GM18520 (cell line): ENCODE data around the gene CD81.

Source experiments
- ATAC-seq: cut with Tn5 transposase; IDR thresholded peaks from one replicate; pipeline ENCODE4 v1.9.1; 2021; ENCODE audit not compliant: unreplicated experiment

Gene CD81

DNA sequence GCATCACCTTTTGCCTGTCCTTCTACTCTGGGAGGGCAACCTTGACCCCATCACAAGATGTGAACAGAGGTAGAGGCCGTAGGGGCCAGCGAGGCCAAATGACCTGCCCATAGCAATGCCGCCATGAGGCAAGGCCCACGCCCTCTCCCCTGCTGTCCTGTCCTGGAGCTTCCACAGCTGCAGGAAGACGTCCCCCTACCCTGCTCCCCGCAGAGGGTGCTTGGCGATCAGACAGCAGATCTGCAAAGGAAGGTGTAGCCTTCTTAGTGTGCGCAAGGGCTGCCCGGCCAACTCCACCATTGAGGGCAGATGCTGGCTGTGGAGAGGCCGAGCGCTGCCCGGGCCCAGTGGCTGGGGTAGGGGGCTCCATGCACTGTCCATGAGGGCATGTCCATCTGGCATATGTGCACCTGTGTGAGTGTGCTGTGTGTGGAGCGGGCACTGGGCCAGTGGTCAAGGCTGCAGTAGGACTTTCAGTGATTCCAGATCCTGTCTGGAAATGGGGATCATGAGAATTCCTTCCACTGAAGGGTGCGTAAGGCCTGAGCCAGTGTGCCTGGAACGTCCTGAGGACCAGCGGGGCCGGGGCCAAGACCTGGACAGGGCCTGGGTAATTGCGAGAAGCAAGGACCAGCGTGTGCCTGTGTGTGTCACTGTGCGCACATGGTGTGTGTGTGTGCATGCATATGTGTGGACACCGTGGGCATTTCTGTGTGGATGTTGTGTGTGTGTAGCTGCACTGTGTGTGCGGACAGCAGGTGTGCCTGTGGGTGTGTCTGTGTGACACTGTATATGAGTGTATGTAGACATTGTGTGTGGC, 56.2 kb downstream of the CD81 start:
- ATAC-seq: no peak

DNA sequence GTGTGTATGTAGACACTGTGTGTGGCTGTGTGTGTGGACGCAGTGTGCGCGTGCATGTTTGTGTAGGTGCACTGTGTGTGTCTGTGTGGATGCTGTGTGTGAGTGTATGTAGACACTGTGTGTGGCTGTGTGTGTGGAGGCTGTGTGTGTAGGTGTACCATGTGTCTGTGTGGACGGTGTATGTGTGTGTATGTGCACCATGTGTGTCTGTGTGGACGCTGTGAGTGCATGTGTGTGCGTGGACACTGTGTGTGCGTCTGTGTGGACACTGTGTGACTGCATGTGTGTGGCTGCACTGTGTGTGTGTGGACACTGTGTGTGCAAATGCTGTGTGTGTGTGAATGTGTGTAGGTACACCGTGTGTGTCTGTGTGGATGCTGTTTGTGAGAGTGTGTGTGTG, 56.9 kb downstream of the CD81 start:
- ATAC-seq: no peak

DNA sequence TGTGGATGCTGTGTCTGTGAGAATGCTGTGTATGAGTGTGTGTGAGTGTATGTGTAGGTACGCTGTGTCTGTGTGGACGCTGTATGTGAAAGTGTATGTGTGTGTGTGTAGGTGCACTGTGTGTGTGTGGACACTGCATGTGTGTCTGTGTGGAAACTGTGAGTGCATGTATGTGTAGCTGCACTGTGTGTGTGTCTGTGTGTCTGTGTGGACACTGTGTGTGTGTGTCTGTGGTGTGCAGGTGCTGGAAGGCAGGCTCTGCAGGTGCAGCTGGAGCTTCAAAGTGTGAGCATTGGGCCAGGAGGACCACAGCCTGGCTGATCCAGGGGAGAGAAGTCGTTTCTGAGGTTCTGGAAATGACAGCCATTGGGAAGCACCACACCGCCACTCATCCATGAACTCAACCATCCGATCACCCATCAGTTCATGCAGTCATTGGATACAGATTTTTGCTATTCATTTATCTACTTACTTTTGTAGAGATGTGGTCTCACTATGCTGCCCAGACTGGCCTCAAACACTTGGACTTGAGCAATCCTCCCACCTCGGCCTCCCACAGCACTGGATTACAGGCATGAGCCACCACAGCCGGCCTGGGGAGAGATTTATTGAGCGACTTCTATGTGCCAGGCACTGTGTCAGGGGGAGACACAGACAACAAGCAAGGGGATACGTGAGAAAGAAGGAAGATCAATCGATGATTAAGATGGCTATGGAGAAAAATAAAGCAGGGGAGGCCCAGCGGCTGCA, 57.6 kb downstream of the CD81 start:
- ATAC-seq: no peak

DNA sequence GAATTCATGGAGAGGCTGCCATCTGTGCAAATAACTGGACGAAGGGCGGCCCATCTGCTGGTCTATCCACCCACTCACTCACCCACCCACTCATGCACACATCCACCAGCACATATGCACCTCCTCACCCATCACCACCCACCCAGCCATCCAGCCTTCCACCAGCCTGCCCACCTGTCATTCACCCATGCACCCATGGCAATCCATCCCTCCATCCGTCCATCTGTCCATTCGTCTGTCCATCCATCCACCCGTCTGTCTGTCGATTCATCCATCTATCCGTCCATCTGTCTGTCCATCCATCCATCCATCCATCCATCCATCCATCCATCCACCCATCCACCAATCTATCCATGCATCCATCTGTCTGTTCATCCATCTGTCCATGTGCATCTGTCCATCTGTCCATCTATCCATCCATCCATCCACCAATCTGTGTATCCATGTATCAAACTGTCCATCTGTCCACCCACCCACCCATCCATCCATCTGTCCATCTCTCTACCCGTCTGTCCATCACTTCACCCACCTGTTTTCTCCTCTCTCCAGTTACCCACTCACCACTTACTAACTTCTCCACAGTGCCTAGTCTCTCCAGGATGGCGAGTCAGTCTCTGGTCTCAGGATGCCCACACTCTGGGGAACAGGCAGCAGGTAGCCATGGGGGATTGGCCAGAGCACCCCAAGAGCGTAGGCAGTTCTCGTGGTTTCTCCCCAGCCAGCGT, 58.3 kb downstream of the CD81 start:
- no peak for ATAC-seq

DNA sequence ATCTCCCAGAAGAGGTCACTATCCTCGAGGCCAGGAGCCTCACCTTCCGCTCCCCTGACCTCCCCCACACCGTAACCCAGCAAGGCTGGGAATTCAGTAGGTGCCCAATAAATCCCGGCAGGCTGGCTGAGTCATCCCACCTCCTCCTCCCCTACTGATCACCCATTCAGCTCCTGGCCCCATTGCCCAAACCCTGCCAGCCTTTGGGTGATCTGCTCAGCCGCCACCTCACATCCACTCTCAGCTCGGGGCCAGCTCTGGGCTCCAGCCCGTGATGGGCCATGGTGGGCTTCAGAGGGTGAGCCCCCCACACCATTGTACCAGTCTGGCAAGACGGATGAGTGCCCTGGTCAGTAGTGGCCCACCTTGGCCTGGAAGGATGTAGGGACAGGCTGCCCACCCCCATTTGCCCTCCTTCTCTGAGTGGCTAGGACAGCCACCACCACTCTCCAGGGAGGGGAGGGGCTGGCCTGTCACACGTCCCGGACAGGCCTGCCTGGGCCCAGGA, 59.0 kb downstream of the CD81 start:
- no peak for ATAC-seq

DNA sequence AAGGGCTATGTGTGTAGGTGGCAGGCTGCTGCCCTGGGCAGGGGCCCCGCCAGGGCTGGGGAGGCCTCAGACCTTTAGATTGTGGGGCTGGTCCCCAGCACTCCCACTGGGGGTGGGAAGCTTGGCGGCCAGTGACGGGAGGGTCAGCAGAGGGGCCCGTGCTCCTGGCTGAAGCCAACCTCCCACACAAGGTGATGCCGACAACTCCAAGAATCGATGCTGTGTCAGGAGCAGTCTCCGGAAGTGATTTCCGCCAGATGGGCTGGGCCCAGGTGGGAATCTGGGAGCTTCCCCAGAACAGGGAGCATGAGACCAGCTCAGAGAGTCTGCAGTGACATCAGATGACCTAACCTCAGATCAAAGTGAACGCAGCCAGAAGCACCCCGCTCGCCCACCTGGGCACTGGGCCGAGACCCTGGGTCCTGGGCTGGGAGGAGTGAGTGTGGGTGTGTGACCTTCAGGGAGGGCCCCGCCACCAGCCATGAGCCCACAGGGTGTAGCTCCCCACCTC, 59.5 kb downstream of the CD81 start:
- ATAC-seq: no peak

DNA sequence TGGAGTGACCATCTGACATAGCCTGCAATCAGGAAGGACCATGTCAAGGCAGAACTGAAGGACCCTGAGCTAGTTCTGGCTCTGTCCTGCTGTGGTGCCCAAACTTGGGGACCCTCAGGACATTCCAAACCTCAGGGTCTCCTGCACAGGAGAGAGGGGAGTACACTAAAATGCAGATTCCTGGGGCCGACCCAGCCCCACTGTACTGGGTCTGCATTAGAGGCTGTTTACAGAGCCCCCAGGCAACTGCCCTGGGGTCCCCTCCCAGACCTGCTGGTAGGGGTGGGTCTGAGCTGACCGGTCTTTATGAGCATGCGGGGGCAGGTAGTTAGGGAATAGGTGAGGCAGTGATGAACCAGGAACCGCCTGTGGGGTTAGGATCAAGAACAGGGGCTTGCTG, 60.4 kb downstream of the CD81 start:
- ATAC-seq: no peak

DNA sequence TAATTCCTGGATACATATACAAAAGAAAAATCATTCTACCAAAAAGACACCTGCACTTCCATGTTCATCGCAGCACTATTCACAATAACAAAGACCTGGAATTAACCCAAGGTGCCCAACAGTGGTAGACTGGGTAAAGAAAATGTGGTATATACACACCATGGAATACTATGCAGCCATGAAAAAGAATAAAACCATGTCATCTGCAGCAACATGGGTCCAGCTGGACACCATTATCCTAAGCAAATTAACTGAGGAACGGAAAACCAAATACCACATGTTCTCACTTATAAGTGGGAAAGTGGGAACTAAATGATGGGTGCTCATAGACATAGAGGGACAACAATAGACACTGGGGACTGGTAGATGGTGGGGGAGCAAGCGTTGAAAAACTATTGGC, 62.7 kb downstream of the CD81 start:
- ATAC-seq: no peak

DNA sequence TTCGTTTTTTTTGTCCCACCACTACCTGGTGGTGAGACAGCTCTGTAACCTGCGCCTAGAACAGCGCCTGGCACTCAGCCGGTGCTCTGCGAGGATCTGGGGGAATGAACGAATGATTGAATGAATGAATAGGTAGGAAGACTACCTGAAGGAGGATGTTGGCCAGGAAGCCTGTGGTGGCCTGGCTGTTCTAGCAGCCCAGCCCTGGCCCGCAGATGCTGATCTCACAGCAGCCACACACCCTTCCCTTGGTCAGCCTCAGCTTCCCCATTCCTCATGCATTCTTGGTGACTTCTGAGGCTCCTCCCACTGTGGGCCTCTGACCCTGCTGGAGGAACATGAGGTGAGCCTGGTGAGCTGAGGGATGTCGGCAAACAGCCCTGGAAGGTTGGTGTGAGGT, 63.5 kb downstream of the CD81 start:
- ATAC-seq: no peak

DNA sequence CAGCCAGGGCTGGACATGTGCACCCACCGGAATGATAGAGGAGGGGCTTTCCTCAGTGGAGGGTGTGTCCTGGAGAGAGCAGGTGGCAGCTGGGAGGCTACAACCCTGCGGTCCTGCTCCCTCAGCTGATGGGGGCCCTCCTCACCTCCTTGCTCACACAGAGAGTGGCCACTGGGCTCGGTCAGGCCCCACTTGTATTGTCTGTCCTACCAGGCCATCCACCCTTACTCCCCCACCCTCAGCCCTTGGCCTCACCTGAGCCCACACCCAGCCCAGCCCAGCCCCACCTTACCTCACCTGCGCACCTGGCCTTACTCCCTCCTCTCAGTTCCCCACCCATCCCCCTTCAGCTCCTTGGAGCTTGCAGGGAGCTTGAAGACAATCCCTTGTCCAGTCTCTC, 64.1 kb downstream of the CD81 start:
- ATAC-seq: no peak

DNA sequence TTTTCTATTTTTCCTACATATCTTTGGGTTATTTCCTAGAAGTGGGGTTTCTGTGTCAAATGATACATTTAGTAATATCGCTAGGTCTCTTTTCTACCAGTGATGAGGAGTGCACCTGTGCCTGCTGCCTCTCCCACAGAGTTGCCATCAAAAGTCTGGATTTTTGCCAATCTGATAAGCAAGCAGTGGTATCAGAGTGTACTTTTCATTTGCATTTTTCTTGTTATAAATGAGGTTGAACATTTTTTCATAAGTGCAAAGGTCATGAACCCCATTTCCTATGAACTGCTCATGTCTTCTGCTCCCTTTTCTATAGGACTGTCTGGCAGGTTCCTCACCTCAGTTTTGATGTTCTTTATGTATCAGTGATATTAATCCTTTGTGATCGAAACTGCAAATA, 65.5 kb downstream of the CD81 start:
- no peak for ATAC-seq

DNA sequence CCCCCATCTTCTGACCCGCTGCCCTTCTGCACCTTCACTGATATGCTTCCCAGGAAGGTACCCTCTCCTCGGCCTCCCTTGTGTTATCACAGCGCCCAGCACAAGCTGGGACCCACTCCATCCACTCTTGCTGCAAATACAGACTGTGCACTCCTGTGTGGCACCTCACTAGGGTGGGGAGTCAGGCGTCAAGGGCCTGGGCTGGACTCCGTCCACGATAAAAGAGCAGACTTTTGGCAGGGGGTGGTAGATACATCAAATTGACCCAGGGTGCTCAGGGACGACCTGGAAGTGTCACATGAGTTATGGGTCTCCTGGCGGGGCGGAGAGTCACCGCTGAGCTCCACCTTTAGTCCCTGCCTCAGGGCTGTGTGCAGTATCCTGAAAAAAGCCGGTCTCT, 66.3 kb downstream of the CD81 start:
- no peak for ATAC-seq

DNA sequence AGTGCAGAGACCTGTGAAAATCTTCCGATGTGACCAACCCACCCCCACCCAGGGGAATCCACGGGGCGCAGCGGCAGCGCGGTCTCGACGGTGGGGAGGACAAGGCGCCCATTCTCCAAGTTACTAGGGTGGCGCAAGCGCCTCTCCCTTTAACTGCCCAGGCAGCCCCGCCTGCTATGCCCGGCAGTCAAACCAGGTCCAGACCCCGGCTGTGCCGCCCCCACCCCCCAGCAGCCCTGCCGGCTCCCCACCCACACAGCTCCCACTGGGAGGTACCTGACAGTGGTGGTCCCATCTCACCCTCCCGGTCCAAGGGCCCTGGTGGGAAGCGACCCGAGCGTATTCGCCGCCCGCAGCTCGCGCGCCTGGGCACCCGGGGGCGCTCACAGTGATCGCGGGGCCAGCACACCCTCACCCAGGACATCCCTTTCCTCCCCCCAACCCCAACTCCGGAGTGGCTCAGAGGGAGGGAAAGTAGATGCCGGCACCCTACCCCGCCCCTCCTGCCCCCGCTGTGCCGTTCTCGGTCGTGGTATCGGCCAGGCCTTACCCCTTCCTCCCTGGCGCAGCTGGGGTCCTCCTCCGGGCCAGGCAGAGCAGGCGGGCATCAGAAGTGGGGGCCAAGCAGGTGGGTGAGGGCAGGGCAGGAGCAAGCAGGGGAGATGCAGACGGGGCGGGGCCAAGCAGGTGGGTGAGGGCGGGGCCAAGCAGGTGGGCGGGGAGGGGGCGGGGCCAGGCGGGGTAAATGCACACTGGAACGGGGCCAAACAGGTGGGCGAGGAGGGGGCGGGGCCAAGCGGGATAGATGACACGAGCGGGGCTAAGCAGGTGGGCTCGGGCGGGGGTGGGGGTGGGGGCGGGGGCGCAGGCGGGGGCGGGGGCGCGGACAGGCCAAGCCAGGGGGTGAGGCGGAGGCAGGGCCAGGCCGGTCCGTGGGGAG, 67.0 kb downstream of the CD81 start, which contains the start of gene TRPM5:
Gene TRPM5 (minus strand): TSS at position 634 of the 940 bp plus-strand sequence. CDS start 21,478 bp downstream, outside the sequence.
- no peak for ATAC-seq

DNA sequence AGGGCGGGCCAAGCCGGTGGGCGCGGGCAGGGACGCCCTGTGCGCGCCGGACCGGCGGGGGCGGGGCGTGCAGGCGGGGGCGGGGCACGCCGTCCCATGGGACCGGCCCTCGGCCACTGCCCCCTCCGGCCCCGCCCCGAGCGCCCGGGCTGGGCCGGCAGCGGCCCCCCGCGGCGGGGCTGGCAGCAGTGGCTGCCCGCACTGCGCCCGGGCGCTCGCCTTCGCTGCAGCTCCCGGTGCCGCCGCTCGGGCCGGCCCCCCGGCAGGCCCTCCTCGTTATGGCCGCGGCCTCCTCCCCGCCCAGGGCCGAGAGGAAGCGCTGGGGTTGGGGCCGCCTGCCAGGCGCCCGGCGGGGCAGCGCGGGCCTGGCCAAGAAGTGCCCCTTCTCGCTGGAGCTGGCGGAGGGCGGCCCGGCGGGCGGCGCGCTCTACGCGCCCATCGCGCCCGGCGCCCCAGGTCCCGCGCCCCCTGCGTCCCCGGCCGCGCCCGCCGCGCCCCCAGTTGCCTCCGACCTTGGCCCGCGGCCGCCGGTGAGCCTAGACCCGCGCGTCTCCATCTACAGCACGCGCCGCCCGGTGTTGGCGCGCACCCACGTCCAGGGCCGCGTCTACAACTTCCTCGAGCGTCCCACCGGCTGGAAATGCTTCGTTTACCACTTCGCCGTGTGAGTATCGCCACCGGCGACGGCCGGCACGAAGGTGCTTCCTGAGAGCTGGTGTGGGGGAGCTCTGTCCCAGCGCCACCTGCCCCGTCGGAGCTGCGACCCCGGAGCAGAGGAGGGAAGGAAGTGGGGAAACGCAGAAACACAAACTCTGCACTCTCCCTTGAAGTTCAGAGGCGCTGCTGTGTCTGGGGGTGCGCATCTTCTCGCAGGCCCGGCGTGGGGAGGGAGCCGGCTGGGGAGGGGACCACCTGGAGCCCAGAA, 68.0 kb downstream of the CD81 start, which contains the start of gene KCNQ1:
Gene KCNQ1 (plus strand): TSS at position 188 of the 925 bp plus-strand sequence. CDS start 91 bp downstream, at position 279.
- no peak for ATAC-seq

DNA sequence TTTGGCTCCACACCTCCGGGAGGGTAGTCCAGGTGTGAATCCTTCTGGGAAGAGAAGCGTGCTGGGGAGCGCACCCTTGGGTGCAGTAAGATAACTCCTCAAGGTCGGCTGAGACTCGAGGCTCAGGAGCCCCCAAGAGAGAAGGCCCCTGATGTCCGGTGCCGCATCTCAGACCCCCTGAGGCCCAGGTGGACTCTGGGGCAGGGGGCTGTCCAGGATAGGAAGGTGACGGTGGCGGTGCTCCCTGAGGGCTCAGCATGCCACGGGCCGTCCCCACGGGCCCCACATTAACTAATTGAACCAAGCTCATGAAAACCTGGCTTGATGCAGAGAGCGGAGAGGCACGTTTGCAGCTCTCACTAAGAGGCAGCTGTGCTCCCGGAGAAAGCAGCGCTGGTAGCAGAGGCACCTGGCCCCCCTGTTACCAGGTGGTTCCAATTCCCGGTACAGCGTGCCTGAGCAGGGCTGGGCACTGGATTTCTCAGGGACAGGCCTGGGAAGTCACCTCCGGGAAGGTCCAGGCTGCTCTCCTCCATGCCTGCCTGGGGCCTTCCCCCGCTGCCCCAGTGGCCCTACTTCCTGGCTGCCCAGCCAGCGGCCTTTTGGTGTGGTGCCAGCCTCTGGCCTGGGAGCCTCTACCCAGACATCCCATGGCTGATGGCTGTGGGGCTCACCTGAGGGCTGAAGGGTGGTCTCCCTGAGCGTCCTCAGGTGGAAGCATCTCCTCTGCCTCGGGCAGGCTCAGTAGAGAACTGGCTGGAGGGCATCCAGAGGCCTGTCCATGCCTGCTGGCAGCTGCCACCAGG, 68.8 kb downstream of the CD81 start:
- no peak for ATAC-seq

DNA sequence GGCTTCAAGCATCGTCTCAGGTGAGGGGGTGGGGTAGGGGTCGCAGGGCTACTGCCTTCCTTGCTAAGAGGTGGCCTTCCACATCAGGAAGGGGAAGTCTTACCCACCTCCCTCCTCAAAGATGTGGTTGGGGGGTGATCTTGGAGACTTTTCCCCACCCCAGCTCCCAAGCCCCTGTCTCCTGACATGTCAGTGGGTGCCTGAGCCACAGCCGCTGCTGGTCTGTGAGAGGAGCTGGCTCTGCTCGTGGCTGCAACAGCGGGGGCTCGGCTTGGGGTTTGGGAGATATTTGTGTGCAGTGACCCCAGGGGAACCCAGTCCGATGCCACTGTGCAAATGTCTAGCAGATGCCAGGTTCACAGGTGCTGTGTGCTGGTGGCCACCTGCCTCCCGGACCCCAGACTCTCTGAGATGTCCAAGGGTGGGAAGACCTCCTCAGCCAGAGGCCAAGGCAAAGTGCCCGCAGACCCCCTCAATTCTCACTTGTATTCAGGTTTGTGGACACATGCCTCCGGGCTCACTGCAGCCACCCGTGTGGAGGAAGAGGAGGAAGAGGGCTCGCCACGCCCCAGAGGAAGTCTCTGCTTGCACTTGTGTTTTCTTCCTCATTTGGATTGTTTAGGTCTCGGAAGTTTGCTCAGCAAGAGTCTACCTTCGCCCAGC, 69.6 kb downstream of the CD81 start:
- ATAC-seq: no peak
